Endodermal cell (in vitro differentiated cells): ENCODE measurements around the gene RUFY2. TPM values are rescaled to one million over a fixed set of nuclear protein-coding genes. Genes with fewer than 3 reads are reported as not detected.

ENCODE experiments used
- DNase-seq: peaks from one replicate; pipeline ENCODE4 v3.0.0-alpha.2; 2017
- H3K27ac ChIP-seq: 2 replicates; pipeline ENCODE4 v1.5.1; 2013; ENCODE audit warnings: mild to moderate bottlenecking, low read depth, low read length, moderate library complexity
- H3K27me3 ChIP-seq: 2 replicates; pipeline ENCODE4 v1.6.1; 2013; ENCODE audit warnings: mild to moderate bottlenecking, low read length, moderate library complexity; ENCODE audit not compliant: insufficient read depth, control insufficient read depth, poor library complexity, severe bottlenecking
- H3K36me3 ChIP-seq: 2 replicates; pipeline ENCODE4 v1.7.0; 2013; ENCODE audit warnings: mild to moderate bottlenecking, low read length, moderate library complexity; ENCODE audit not compliant: control insufficient read depth, insufficient read depth
- H3K4me1 ChIP-seq: one replicate; pipeline ENCODE4 v1.7.0; 2013; ENCODE audit warnings: low read length; ENCODE audit not compliant: control insufficient read depth, insufficient read depth
- H3K4me3 ChIP-seq: 2 replicates; pipeline ENCODE4 v1.5.1; 2013; ENCODE audit warnings: mild to moderate bottlenecking, low read length, moderate library complexity
- H3K9ac ChIP-seq: 2 replicates; pipeline ENCODE4 v1.6.1; 2013; ENCODE audit warnings: mild to moderate bottlenecking, low read length, moderate library complexity; ENCODE audit not compliant: poor library complexity, severe bottlenecking; ENCODE audit errors: extremely low read depth
- H3K9me3 ChIP-seq: 2 replicates; pipeline ENCODE4 v1.6.1; 2013; ENCODE audit warnings: mild to moderate bottlenecking, low read length, moderate library complexity; ENCODE audit not compliant: control insufficient read depth
- H3K27ac Mint-ChIP-seq: 2 replicates; pipeline ENCODE4 v1.8.0; 2020; ENCODE audit warnings: mixed read lengths
- H3K27me3 Mint-ChIP-seq: 2 replicates; pipeline ENCODE4 v1.8.0; 2021; ENCODE audit warnings: mild to moderate bottlenecking, mixed read lengths; ENCODE audit not compliant: insufficient read depth
- H3K36me3 Mint-ChIP-seq: 2 replicates; pipeline ENCODE4 v1.8.0; 2020; ENCODE audit warnings: low read depth, mixed read lengths
- H3K4me1 Mint-ChIP-seq: 2 replicates; pipeline ENCODE4 v1.8.0; 2020; ENCODE audit warnings: mixed read lengths
- H3K4me3 Mint-ChIP-seq: 2 replicates; pipeline ENCODE4 v1.8.0; 2020; ENCODE audit warnings: mild to moderate bottlenecking, moderate library complexity, mixed read lengths
- H3K9me3 Mint-ChIP-seq: 2 replicates; pipeline ENCODE4 v1.8.0; 2020; ENCODE audit warnings: mild to moderate bottlenecking, mixed read lengths
- WGBS, 2 experiments: methylation state at CpG; one replicate each; pipeline versions ENCODE4 v1.1.5 to v1.1.7; 2013; ENCODE audit warnings: missing lambda C conversion rate in 2 of 2, mixed read lengths in 1 of 2; ENCODE audit not compliant: insufficient coverage in 1 of 2, insufficient read length in 1 of 2; 5-methylcytosine and 5-hydroxymethylcytosine counted together
- total RNA-seq, 2 donors: library from RNA; stranded (reverse); fragmentation: NEBNext Ultra II Directional in 1 of 2; extraction: Animal tissue kit (Norgen Biotek cat#: 25700) in 1 of 2; gene quantifications; 2 replicates in 1 of 2; 3 replicates in 1 of 2; pipeline ENCODE4 v1.2.1, GENCODE V29; 2021
- TF ChIP-seq, protein P1 (sequence below): fragments of 200-600 bp; sonication (generic); conservative IDR thresholded peaks from 2 replicates; pipeline ENCODE4 v1.5.0; 2021; ENCODE audit warnings: antibody characterized with exemption, mild to moderate bottlenecking

RUFY2 gene
- total RNA-seq, 2 donors from 2014 or later = 21.1 to 26.9 TPM

DNA sequence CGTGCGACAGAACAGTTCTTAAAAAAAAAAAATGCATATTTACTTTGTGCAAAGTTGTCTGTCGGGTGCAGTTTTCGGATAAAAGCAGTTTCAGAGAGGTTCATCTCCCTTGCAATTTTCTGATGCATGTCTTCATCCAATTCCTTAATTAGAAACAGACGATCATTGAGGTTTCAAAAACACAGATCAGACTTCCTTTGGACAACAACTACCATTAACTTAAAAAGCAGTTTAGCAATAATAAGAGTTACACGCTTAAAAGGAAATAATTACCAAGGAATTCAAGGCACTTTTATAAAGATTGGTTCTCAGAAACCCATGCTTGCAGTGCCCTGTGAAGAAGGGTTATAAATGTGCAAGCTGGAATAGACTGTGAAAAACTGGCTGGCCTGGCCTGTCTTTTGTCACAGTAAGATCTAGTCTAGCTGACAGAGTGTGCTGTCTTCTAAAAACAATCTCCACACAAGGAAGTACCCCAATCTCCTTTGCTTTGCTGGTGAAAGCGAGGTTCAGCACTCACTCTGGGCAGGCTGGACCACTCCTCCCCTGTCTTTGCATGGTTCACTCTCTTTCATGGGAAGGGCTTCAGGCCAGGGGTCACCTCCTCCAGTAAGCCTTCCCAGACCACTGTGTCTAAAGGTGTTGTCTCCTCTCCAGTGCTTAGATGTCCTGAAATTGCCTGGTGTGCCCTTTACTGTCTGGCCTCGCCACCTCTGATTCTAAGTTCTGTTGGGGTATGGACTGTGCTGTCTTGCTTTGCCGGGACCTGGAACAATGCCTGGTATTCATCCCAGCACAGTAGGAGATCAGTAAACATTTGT is 110.0 kb downstream of the RUFY2 start:
- Histone ChIP-seq H3K4me3 (no peak overlapping the region), H3K27me3 (no peaks in the 10 kb centered on the region), H3K36me3 (no peaks in the 10 kb centered on the region), H3K4me1 (no peaks in the 10 kb centered on the region), H3K9ac (no peak overlapping the region), H3K27ac (no peak overlapping the region), H3K9me3 (no peaks in the 10 kb centered on the region)
- Mint-ChIP-seq H3K9me3 (no peaks in the 10 kb centered on the region), H3K36me3 (peaks cover 5% of the 10 kb centered on the region), H3K27ac (no peak overlapping the region), H3K4me1 (peaks cover 9% of the 10 kb centered on the region), H3K4me3 (no peak overlapping the region), H3K27me3 (no peaks in the 10 kb centered on the region)
- TF ChIP-seq, protein P1, sequence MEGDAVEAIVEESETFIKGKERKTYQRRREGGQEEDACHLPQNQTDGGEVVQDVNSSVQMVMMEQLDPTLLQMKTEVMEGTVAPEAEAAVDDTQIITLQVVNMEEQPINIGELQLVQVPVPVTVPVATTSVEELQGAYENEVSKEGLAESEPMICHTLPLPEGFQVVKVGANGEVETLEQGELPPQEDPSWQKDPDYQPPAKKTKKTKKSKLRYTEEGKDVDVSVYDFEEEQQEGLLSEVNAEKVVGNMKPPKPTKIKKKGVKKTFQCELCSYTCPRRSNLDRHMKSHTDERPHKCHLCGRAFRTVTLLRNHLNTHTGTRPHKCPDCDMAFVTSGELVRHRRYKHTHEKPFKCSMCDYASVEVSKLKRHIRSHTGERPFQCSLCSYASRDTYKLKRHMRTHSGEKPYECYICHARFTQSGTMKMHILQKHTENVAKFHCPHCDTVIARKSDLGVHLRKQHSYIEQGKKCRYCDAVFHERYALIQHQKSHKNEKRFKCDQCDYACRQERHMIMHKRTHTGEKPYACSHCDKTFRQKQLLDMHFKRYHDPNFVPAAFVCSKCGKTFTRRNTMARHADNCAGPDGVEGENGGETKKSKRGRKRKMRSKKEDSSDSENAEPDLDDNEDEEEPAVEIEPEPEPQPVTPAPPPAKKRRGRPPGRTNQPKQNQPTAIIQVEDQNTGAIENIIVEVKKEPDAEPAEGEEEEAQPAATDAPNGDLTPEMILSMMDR = no peak
- WGBS, 2 experiments = 80 to 84% methylated on average over 7 to 9 of the region's 9 CpGs
- DNase-seq = no peak

Other genes starting within 250 kb of the RUFY2 start
- under 1 TPM; 0.35 to 0.46 TPM for gene ATOH7, start 175.2 kb downstream of the RUFY2 start, total RNA-seq
- gene HNRNPH3, start 75.2 kb downstream of the RUFY2 start, total RNA-seq = 100 to 1,000 TPM; 217 to 228 TPM
- 1 to 10 TPM; 5.0 to 5.3 TPM for gene PBLD, start 74.3 kb downstream of the RUFY2 start, total RNA-seq
- 10 to 100 TPM; 37.3 to 64.6 TPM for gene DNA2, start 64.7 kb upstream of the RUFY2 start, total RNA-seq
- 10 to 100 TPM in 1 of 2 donors, 1 to 10 TPM in 1; 8.9 to 16.0 TPM for gene SLC25A16, start 120.2 kb upstream of the RUFY2 start, total RNA-seq
- 10 to 100 TPM; 50.8 to 60.5 TPM for gene TET1, start 153.1 kb upstream of the RUFY2 start, total RNA-seq